ENCODE data around the gene PEX6. TPM values are rescaled to one million over a fixed set of nuclear protein-coding genes. Genes with fewer than 3 reads are reported as not detected.

PEX6 gene
- polyA plus RNA-seq (ENCODE audit: insufficient read length in 4 of 4), result 10 to 100 TPM; 19.5 to 31.1 (median 24.2) TPM

- DNase-seq (ENCODE audit: low read depth in 4 of 4, low spot score in 2 of 4), result peak in 2 of 4 donors; percentile 56 to 80
Observed at GRCh38 chr6:42978839-42979522, at the start of gene PEX6. PEX6 (minus strand) TSS chr6:42979181; CDS start chr6:42979150, 31 bp downstream.

- no peak for DNase-seq (ENCODE audit: low read depth in 4 of 4, low spot score in 2 of 4)
Observed at GRCh38 chr6:43026365-43026764, 47.4 kb upstream of the PEX6 start.

GRCh38 chr6:43024436-43024835 is 45.5 kb upstream of the PEX6 start:
- DNase-seq (ENCODE audit: low read depth in 4 of 4, low spot score in 2 of 4), result no peak

GRCh38 chr6:43021270-43022047 is 42.5 kb upstream of the PEX6 start, which contains the start of gene RRP36:
RRP36 (plus strand) TSS chr6:43021623; CDS start chr6:43021655, 32 bp downstream.
- DNase-seq (ENCODE audit: low read depth in 4 of 4, low spot score in 2 of 4), result peak in 2 of 4 donors; percentile 51 to 63

- DNase-seq (ENCODE audit: low read depth in 4 of 4, low spot score in 2 of 4), result no peak
Observed at GRCh38 chr6:43020847-43021246, 41.9 kb upstream of the PEX6 start.

GRCh38 chr6:43020052-43020705 is 41.2 kb upstream of the PEX6 start:
- no peak for DNase-seq (ENCODE audit: low read depth in 4 of 4, low spot score in 2 of 4)

GRCh38 chr6:43019152-43019551 is 40.2 kb upstream of the PEX6 start:
- DNase-seq (ENCODE audit: low read depth in 4 of 4, low spot score in 2 of 4), result no peak

- DNase-seq (ENCODE audit: low read depth in 4 of 4, low spot score in 2 of 4), result no peak
Observed at GRCh38 chr6:43016943-43017334, 38.0 kb upstream of the PEX6 start.

GRCh38 chr6:43016176-43016942 is 37.4 kb upstream of the PEX6 start:
- DNase-seq (ENCODE audit: low read depth in 4 of 4, low spot score in 2 of 4), result no peak

- no peak for DNase-seq (ENCODE audit: low read depth in 4 of 4, low spot score in 2 of 4)
Observed at GRCh38 chr6:43014434-43014909, 35.5 kb upstream of the PEX6 start.

GRCh38 chr6:43013843-43014433 is 35.0 kb upstream of the PEX6 start, which contains the start of the genes KLHDC3 and MEA1:
KLHDC3 (plus strand) TSS chr6:43014249; CDS start chr6:43017193, 2,944 bp downstream.
MEA1 (minus strand) TSS chr6:43013946; CDS start chr6:43013813, 133 bp downstream.
- DNase-seq (ENCODE audit: low read depth in 4 of 4, low spot score in 2 of 4), result peak; percentile 97 to 100 (median 98)

- no peak for DNase-seq (ENCODE audit: low read depth in 4 of 4, low spot score in 2 of 4)
Observed at GRCh38 chr6:43013097-43013842, 34.3 kb upstream of the PEX6 start.

- DNase-seq (ENCODE audit: low read depth in 4 of 4, low spot score in 2 of 4), result no peak
Observed at GRCh38 chr6:43012364-43012763, 33.4 kb upstream of the PEX6 start.

- no peak for DNase-seq (ENCODE audit: low read depth in 4 of 4, low spot score in 2 of 4)
Observed at GRCh38 chr6:43011207-43011606, 32.2 kb upstream of the PEX6 start.

- no peak for DNase-seq (ENCODE audit: low read depth in 4 of 4, low spot score in 2 of 4)
Observed at GRCh38 chr6:43009124-43009523, 30.1 kb upstream of the PEX6 start.

GRCh38 chr6:43007126-43007525 is 28.1 kb upstream of the PEX6 start:
- no peak for DNase-seq (ENCODE audit: low read depth in 4 of 4, low spot score in 2 of 4)

GRCh38 chr6:43006251-43006650 is 27.3 kb upstream of the PEX6 start:
- DNase-seq (ENCODE audit: low read depth in 4 of 4, low spot score in 2 of 4), result no peak

- DNase-seq (ENCODE audit: low read depth in 4 of 4, low spot score in 2 of 4), result no peak
Observed at GRCh38 chr6:43005844-43006243, 26.9 kb upstream of the PEX6 start.

- no peak for DNase-seq (ENCODE audit: low read depth in 4 of 4, low spot score in 2 of 4)
Observed at GRCh38 chr6:43001843-43002242, 22.9 kb upstream of the PEX6 start.

Measured in left renal cortex interstitium (tissue), 4 donors.